GM12878 (cell line): ENCODE measurements around the gene ATN1. TPM values are rescaled to one million over a fixed set of nuclear protein-coding genes. Genes with fewer than 3 reads are reported as not detected.

Experiments
- CEBPZ ChIP-seq: fragments of 150-350 bp; IDR thresholded peaks from 2 replicates; pipeline ENCODE4 v1.6.1; 2016; ENCODE audit warnings: low read depth, low read length
- CHD4 ChIP-seq: fragments of 200-600 bp; sonication (generic); IDR thresholded peaks from 2 replicates; pipeline ENCODE4 v1.6.1; 2016; ENCODE audit warnings: mild to moderate bottlenecking
- IKZF2 ChIP-seq, 2 experiments: fragments of 450-650 bp; IDR thresholded peaks; 2 replicates each; pipeline ENCODE4 v1.6.1; 2017; ENCODE audit warnings: mild to moderate bottlenecking in 2 of 2, moderate library complexity in 2 of 2
- MYC ChIP-seq: IDR thresholded peaks from 2 replicates; pipeline ENCODE4 v1.6.1; 2011; ENCODE audit warnings: mild to moderate bottlenecking, low read length, moderate library complexity, inconsistent platforms; ENCODE audit not compliant: insufficient read depth, insufficient replicate concordance, insufficient read length, severe bottlenecking
- ZBTB11 ChIP-seq: fragments of 450-650 bp; formaldehyde crosslinking; IDR thresholded peaks from 2 replicates; pipeline ENCODE4 v1.5.0; 2022; ENCODE audit warnings: mild to moderate bottlenecking, missing genetic modification characterization
- ZNF217 ChIP-seq: fragments of 450-650 bp; IDR thresholded peaks from 2 replicates; pipeline ENCODE4 v1.6.1; 2017; ENCODE audit warnings: antibody characterized with exemption, mild to moderate bottlenecking
- ZNF24 ChIP-seq: fragments of 450-650 bp; IDR thresholded peaks from 2 replicates; pipeline ENCODE4 v1.6.1; 2017; ENCODE audit warnings: antibody characterized with exemption, mild to moderate bottlenecking
- polyA plus RNA-seq, 11 experiments: library from polyadenylated mRNA; depleted of rRNA in 4 of 11; unstranded in 6 of 11; stranded (reverse) in 5 of 11; fragments of >200 nt; fragmentation: Nextera tagmentation in 4 of 11; fragmentation: Illumina TruSeq in 1 of 11; extraction: Ambion mirVana in 4 of 11; extraction: Trizol in 1 of 11; gene quantifications; 1 replicate in 1 of 11; 2 replicates in 10 of 11; pipeline versions ENCODE4 v1.2.1 to v1.2.3, GENCODE V29; 2011 to 2016; ENCODE audit warnings: inconsistent platforms in 2 of 11, missing spikeins in 2 of 11, low read depth in 1 of 11
- total RNA-seq, 4 experiments: library from RNA; depleted of rRNA in 3 of 4; stranded (reverse); fragments of >200 nt in 3 of 4; fragmentation: Illumina TruSeq in 1 of 4; extraction: Trizol in 1 of 4; gene quantifications; 2 replicates each; pipeline versions ENCODE4 v1.2.1 to v1.2.3, GENCODE V29; 2013 to 2021

Gene ATN1
- total and polyA plus RNA-seq, 10 of the 15 experiments (the other 5 are each of a cell fraction or from before 2014, with no cell fraction given) = 0.08 to 44.5 (median 5.0) TPM

- no peak for TF ChIP-seq ZBTB11 (CRISPR knock-in tag)
- no peak for TF ChIP-seq MYC
- TF ChIP-seq CEBPZ = no peak
- TF ChIP-seq IKZF2 (IDR thresholded peaks at IDR 0.05) = no peak
- TF ChIP-seq ZNF24 = no peak
- no peak for TF ChIP-seq ZNF217
- no peak for TF ChIP-seq CHD4
- TF ChIP-seq, all 136 proteins: peak for 0
These were observed 40.7 kb downstream of the ATN1 start (continued) for GRCh38 chr12:6968426-6968825.
